Measurements from ENCODE around the gene BSN.

BSN gene

DNA sequence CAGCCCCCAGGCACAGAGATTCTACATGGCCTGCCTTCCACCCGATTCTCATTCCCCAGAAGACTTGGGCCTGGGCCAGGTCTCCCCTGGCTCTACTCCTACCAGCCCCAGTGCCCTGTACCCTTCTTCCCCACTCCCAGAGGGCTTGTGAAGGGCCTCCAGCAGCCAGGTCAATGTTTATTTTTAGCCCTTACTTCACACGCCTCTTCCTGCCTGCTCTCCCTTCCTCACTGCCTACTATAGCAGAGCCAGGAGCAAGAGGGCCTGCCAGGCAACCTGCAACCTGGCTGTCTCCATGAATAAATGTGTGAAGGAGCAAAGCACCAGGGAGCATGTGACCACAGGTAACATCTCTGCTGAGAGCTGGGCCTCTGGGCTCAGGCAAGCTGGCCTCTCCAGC is 93.5 kb downstream of the BSN start:
- TF ChIP-seq SIN3A (IDR thresholded peaks at IDR 0.05; ENCODE audit: borderline replicate concordance, insufficient read depth, low read length) = no peak
- no peak for TF ChIP-seq FOXP2 (optimal IDR thresholded peaks at IDR 0.05; ENCODE audit: borderline replicate concordance, extremely low read depth, extremely low read length, insufficient read depth)
- TF ChIP-seq, protein P1, sequence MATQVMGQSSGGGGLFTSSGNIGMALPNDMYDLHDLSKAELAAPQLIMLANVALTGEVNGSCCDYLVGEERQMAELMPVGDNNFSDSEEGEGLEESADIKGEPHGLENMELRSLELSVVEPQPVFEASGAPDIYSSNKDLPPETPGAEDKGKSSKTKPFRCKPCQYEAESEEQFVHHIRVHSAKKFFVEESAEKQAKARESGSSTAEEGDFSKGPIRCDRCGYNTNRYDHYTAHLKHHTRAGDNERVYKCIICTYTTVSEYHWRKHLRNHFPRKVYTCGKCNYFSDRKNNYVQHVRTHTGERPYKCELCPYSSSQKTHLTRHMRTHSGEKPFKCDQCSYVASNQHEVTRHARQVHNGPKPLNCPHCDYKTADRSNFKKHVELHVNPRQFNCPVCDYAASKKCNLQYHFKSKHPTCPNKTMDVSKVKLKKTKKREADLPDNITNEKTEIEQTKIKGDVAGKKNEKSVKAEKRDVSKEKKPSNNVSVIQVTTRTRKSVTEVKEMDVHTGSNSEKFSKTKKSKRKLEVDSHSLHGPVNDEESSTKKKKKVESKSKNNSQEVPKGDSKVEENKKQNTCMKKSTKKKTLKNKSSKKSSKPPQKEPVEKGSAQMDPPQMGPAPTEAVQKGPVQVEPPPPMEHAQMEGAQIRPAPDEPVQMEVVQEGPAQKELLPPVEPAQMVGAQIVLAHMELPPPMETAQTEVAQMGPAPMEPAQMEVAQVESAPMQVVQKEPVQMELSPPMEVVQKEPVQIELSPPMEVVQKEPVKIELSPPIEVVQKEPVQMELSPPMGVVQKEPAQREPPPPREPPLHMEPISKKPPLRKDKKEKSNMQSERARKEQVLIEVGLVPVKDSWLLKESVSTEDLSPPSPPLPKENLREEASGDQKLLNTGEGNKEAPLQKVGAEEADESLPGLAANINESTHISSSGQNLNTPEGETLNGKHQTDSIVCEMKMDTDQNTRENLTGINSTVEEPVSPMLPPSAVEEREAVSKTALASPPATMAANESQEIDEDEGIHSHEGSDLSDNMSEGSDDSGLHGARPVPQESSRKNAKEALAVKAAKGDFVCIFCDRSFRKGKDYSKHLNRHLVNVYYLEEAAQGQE (IDR thresholded peaks at IDR 0.05; ENCODE audit: insufficient read depth in 1 of 2, low read depth in 2 of 2, low read length in 2 of 2) = no peak
- no peak for TF ChIP-seq POLR2AphosphoS5 (IDR thresholded peaks at IDR 0.05; ENCODE audit: low read depth, low read length)
- no peak for TF ChIP-seq TAF1 (IDR thresholded peaks at IDR 0.05; ENCODE audit: borderline replicate concordance, insufficient read depth, low read length)

GRCh38 chr3:49648354-49649019 is 94.2 kb downstream of the BSN start:
- TF ChIP-seq POLR2AphosphoS5 (IDR thresholded peaks at IDR 0.05; ENCODE audit: low read depth, low read length) (no peak), FOXP2 (optimal IDR thresholded peaks at IDR 0.05; ENCODE audit: borderline replicate concordance, extremely low read depth, extremely low read length, insufficient read depth) (no peak), SIN3A (IDR thresholded peaks at IDR 0.05; ENCODE audit: borderline replicate concordance, insufficient read depth, low read length) (no peak), TAF1 (IDR thresholded peaks at IDR 0.05; ENCODE audit: borderline replicate concordance, insufficient read depth, low read length) (no peak)
- TF ChIP-seq, protein P1 (IDR thresholded peaks at IDR 0.05; ENCODE audit: insufficient read depth in 1 of 2, low read depth in 2 of 2, low read length in 2 of 2) = no peak

GRCh38 chr3:49649576-49649975 is 95.3 kb downstream of the BSN start:
- TF ChIP-seq POLR2AphosphoS5 (IDR thresholded peaks at IDR 0.05; ENCODE audit: low read depth, low read length) = no peak

DNA sequence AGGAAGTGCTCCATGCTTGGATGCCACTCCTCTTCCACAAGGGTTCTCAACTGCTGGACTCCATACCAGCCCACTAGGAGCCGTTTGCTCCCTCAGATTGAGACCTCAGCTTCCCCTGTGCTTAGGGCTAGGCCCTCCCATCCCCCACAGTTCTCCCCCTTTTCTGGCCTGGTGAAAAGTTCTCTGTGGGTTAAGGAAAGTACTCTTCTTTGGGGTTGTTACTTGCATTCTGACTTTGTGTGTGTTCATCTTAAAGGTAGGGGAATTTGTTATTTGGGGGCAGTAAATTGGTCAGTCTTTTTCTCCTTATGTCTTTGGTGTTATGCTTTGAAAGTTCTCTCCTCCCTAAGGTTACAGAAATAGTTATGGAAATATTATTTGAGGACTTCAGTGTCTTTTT is 95.9 kb downstream of the BSN start:
- TF ChIP-seq FOXP2 (optimal IDR thresholded peaks at IDR 0.05; ENCODE audit: borderline replicate concordance, extremely low read depth, extremely low read length, insufficient read depth) (no peak), TAF1 (IDR thresholded peaks at IDR 0.05; ENCODE audit: borderline replicate concordance, insufficient read depth, low read length) (no peak), POLR2AphosphoS5 (IDR thresholded peaks at IDR 0.05; ENCODE audit: low read depth, low read length) (no peak)

- no peak for TF ChIP-seq POLR2AphosphoS5 (IDR thresholded peaks at IDR 0.05; ENCODE audit: low read depth, low read length)
- no peak for TF ChIP-seq SIN3A (IDR thresholded peaks at IDR 0.05; ENCODE audit: borderline replicate concordance, insufficient read depth, low read length)
- TF ChIP-seq, protein P1 (IDR thresholded peaks at IDR 0.05; ENCODE audit: insufficient read depth in 1 of 2, low read depth in 2 of 2, low read length in 2 of 2) = no peak
- no peak for TF ChIP-seq FOXP2 (optimal IDR thresholded peaks at IDR 0.05; ENCODE audit: borderline replicate concordance, extremely low read depth, extremely low read length, insufficient read depth)
- no peak for TF ChIP-seq TAF1 (IDR thresholded peaks at IDR 0.05; ENCODE audit: borderline replicate concordance, insufficient read depth, low read length)
These were observed 96.4 kb downstream of the BSN start for GRCh38 chr3:49650637-49651036.

GRCh38 chr3:49652218-49652902 is 98.1 kb downstream of the BSN start:
- TF ChIP-seq SIN3A (IDR thresholded peaks at IDR 0.05; ENCODE audit: borderline replicate concordance, insufficient read depth, low read length) = no peak
- no peak for TF ChIP-seq FOXP2 (optimal IDR thresholded peaks at IDR 0.05; ENCODE audit: borderline replicate concordance, extremely low read depth, extremely low read length, insufficient read depth)
- no peak for TF ChIP-seq POLR2AphosphoS5 (IDR thresholded peaks at IDR 0.05; ENCODE audit: low read depth, low read length)
